Measurements from ENCODE around the gene MSN. TPM values are rescaled to one million over a fixed set of nuclear protein-coding genes. Genes with fewer than 3 reads are reported as not detected.
"Not testable (repeated sequence)": the region's sequence is repeated elsewhere in the genome, so short reads cannot be mapped to it uniquely, and the experiment has no call there.

Gene MSN
- total RNA-seq (2014; rRNA removed; shearing (Covaris generic)) = 87.3 and 122 TPM in 2 replicates

DNA sequence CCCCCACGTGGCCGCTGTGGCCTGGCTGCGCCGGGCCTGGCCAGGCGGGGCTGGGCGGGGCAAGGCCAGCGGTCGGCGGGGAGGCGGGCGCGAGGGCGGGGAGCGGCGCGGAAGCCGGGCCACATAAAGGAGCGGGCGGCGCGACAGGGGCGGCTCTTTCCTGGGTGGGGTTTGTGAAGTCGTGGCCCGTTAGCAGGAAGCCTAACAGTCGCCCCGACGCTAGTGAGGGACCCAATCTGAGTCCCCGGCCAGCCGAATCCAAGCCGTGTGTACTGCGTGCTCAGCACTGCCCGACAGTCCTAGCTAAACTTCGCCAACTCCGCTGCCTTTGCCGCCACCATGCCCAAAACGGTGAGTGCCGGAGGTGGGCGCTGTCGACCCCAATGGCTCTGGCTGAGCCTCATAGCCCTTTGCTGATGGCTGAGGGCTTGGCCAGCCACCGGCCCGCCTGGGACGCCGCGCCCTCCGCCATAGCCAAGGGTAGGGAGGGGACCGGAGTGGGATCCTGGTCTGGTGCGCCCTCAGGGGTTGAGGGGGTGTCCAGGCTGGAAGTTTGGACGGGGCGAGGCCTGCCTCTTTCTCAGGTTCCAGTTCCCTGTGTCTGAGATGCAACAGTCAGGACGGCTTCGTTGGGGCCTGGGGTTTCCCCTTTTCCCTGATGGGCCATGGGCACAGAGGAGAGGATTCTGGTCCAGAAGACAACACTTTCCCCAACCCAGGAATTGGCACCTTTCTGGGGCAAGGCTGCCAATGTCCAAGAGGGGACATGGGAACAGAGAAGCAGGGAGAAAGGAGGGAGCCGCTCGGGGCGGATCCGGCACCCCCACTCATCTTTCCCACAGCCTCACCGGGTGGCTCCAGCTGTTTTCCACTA, at the start of gene MSN:
MSN (plus strand) TSS at position 152 of the 874 bp plus-strand sequence; CDS start at position 340, 188 bp downstream.
- in situ Hi-C loops (cut with HindIII; ENCODE audit: low sequenced_read_pairs) = no loop called here
- DNase-seq (ENCODE audit: low spot score) = no peak

DNA sequence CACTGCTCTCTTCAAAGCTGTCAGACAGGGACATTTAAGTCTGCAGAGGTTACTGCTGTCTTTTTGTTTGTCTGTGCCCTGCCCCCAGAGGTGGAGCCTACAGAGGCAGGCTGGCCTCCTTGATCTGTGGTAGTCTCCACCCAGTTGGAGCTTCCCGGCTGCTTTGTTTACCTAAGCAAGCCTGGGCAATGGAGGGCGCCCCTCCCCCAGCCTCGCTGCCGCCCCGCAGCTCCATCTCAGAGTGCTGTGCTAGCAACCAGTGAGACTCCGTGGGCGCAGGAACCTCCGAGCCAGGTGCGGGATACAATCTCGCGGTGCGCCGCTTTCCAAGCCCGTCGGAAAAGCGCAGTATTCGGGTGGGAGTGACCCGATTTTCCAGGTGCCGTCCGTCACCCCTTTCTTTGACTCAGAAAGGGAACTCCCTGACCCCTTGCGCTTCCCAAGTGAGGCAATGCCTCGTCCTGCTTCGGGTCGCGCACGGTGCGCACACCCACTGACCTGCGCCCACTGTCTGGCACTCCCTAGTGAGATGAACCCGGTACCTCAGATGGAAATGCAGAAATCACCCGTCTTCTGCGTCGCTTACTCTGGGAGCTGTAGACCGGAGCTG, 47.3 kb upstream of the MSN start:
- in situ Hi-C loops (cut with HindIII; ENCODE audit: low sequenced_read_pairs); DNase-seq (ENCODE audit: low spot score): not testable (repeated sequence)

DNA sequence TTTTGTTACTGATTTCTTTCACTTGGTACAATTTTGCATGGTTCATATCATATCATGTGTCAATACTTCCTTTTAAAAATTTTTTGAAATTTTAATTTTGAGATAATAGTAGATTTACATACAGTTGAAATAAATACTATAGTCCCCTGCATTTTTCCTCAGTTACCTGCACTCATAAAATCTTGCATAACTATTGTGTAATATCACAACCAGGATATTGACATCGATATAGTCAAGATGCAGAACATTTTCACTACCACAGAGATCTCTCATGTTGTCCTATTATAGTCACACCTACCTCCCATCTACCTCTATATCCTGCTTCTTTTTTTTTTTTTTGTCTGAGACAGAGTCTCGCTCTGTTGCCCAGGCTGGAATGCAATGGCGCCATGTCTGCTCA, 36.7 kb upstream of the MSN start:
- in situ Hi-C loops (cut with HindIII; ENCODE audit: low sequenced_read_pairs) = no loop called here
- no peak for DNase-seq (ENCODE audit: low spot score)

DNA sequence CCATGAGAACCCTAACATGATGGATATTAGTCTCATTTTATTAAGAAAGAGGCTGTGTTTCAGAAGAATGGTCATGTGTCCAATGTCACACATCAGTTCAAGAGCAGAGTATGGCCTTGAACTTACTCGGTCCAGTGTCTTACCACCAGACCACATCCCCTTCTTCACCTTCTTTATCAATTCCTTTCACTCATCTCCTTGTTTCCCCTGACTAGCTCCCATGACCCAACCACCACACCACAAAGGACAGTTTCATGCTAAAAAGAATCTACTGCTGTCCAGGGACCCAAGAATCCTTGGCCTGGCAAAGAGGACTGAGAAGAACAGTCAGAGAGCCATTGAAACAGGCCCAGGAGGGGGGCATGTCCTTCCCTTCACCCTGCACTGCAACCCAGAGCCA, 33.6 kb upstream of the MSN start:
- no peak for DNase-seq (ENCODE audit: low spot score)
- in situ Hi-C loops (cut with HindIII; ENCODE audit: low sequenced_read_pairs) = no loop called here

DNA sequence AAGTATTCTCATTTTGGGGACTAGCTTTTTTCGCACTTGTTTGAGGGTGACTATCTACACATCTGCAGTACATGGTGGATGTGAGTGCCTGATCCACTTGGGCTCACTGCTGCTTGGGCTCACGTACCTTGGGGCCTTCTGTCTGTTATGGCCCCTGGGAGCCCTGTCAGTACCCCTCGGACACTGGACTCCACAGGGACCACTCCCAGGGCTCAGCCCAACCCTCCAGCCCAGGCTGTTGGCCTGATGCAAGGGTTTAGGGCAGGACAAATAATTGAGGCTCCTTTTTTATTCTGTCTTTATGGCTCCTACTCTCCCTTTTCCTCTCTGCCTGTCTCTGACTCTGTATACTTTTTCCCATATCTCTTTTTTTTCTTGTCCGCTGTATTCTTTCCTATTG, 32.7 kb upstream of the MSN start:
- in situ Hi-C loops (cut with HindIII; ENCODE audit: low sequenced_read_pairs) = no loop called here

DNA sequence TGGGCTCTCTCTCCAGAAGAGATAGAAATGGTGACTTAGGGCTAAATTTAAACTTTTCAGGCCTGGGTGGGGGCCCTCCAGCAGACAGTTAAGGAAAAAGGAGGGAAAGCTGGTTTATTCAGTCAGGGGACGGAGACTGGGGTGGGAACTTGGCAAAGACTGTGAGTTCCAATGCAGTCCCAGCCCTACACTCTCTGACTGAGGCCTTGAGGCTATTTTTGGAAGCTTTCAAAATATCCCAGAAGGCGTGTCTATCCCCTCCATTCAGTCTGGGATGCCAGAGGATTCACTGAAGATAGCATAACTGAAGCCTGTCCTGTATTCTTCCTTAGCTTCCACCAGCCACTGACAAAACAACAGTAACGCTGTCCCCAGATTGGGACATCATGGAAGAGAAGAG, 32.1 kb upstream of the MSN start:
- in situ Hi-C loops (cut with HindIII; ENCODE audit: low sequenced_read_pairs) = no loop called here
- no peak for DNase-seq (ENCODE audit: low spot score)

More for the DNA sequence above, 32.7 kb upstream of the MSN start:
- DNase-seq (ENCODE audit: low spot score) = no peak

DNA sequence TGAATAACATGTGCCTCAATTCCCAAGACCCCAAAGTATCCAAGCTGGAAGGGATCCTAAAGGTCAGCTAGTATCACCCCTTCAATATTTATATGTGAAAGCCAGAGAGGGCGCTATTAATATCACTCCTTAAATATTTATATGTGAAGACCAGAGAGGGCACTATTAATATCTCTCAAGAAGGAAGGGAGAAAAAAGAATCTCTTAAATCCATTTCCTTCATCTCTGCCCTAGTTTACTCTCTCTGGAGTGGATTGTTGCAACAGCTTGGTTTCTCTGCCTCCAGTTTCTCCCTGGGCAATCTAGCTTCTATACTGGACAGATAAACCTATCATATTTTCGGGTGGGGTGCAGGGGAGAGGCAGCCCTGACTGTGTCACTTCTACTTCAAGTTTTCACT, 31.6 kb upstream of the MSN start:
- in situ Hi-C loops (cut with HindIII; ENCODE audit: low sequenced_read_pairs) = no loop called here
- DNase-seq (ENCODE audit: low spot score) = no peak

DNA sequence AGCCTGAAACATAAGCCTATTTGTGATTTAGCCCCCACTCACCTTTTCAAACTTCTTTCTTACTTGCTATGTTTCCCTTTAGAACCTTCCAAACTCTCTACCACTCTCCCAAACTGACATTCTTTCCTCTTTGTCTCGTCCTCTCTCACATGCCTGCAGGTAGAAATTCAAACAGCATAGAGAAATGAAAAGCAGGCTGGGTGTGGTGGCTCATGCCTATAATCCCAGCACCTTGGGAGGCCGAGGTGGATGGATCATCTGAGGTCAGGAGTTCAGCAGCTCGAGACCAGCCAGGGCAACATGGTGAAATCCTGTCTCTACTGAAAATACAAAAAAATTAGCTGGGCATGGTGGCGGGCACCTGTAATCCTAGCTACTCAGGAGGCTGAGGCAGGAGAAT, 31.2 kb upstream of the MSN start:
- in situ Hi-C loops (cut with HindIII; ENCODE audit: low sequenced_read_pairs); DNase-seq (ENCODE audit: low spot score): not testable (repeated sequence)

DNA sequence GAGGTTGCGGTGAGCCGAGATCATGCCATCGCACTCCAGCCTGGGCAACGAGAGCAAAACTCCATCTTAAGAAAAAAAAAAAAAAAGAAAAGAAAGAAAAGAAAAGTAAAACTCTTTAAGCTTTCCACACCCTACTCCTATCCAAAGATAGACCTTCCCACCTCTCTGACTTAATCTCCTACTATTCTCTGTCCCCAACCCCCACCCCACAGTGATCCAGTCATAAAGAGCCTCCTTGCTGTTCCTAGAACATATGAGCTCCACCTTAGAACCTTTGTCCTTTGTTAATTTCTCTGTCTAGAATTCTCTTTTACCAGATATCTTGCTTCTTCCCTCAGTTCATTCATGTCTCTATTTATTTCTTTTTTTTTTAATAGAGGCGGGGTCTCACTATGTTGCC, 30.1 kb upstream of the MSN start:
- in situ Hi-C loops (cut with HindIII; ENCODE audit: low sequenced_read_pairs) = no loop called here
- DNase-seq (ENCODE audit: low spot score) = no peak

DNA sequence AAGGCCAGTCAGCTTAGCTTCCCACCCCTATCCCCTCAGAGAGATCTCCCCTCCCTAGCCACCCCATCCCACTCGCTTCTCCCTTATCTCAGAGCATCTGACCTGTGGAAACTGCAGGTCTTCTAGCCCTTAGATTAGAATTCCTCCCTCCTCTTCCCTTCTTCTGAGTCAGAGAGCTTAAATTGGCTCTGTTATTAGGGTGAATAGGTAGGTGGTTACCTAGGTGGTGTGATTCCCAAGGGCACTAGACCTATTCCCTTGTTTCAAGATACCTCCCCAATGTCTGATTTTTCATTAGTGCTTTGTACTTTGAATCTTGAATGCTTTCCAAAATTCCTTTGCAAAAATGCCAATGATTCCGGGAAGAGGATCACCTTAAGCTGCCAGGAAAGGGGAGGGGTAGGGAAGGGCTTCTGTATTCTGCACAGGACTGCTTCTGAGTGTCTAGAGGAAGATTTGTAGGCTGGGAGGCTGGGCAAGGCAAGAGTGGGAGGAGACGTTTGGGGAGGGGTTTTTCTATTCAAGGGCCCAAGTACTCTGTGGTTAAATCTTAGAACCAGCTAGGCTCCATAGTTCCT, 24.5 kb upstream of the MSN start:
- in situ Hi-C loops (cut with HindIII; ENCODE audit: low sequenced_read_pairs) = no loop called here
- no peak for DNase-seq (ENCODE audit: low spot score)

DNA sequence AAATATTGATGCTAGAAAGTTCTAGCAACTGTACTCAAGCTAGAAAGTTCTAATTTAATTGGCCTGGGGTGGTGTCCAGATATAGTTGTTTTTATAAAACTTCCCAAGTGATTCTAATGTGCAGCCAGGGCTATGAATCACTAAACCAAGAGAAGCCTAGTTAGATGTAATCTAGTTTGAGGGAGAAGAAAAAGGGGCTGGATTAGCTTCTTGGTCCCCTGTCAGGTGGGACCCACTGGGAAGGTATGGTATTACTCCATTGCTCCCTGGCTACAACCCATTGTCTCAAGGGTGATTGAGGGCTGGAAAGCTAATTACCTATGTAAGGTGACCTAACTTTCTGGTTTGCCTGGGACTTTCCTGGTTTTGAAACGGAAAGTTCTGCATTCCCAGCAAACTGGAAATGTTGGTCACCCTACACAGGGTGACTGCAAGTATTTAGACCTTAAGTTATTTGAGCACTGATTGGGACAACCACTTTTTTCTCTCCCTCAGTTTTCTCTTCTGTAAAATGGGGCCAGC, 23.9 kb upstream of the MSN start:
- in situ Hi-C loops (cut with HindIII; ENCODE audit: low sequenced_read_pairs) = no loop called here
- no peak for DNase-seq (ENCODE audit: low spot score)

DNA sequence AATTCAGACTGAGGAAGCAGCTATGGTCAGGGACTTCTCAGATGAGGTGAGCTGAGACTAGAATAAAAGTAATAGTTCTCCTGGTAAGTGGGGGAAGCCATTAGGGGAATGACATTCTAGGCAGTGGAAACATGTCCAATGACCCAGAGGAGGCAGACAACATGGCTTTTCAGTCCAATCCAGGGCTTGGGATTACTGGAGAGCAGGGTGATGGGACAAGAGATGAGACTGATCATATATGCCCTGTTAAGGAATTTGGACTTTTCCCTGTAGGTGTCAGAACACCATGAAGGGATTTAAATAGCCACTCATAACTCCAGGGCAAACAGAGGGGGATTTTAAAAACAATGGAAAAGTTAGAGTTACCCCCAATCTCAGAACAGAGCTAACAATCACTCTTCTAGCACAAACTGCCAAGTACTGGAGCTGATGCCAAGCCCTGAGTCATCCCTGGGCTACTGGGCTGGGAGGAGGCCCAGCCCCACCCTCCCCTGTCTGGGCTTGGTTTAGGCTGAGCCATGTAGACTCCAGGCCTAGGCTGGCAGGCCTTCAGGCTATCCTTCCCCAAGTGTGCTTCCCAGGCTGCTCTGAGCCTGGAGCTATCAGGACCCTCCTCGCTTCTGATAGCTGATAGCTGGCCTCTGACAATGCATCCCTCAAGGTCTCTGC, 22.7 kb upstream of the MSN start:
- in situ Hi-C loops (cut with HindIII; ENCODE audit: low sequenced_read_pairs) = no loop called here
- DNase-seq (ENCODE audit: low spot score) = peak; percentile 14

DNA sequence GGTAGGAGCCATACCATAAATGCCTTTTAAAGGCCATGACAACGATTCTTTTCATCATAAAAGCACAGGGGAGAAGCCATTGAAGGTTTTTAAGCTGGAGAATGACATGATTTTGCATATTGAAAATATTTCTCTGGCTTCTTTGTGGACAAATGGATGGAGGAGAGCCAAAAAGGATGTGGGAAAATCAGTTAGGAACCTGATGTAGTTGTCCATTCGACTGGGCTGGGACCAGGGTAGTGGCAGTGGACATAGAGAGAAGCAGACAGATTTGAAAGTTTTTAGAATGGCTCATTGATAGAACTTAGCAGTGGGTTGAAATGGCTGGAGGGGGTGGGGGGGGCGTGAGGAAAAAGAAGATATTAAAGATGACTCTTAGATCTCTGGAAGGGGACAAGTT, 19.7 kb upstream of the MSN start:
- no peak for DNase-seq (ENCODE audit: low spot score)
- in situ Hi-C loops (cut with HindIII; ENCODE audit: low sequenced_read_pairs) = no loop called here

DNA sequence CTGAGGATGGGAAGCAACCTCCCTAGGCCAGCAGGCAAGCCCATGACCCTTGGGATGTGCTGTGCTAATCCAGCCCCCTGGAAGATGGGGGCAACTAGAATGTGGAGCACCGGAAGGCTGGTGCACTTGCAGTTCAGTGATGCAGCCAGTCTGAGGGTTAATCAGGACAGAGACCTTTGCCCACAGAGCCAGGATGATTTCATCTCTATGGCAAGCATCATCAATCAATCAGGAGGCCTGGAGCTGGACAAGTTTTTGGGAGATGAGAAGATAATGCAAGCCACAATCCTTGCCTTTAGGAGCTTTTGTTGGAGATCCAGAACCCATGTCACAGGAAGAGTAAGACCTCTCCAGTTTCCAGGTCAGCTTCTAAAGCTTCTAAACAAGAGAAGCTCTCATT, 15.4 kb upstream of the MSN start:
- in situ Hi-C loops (cut with HindIII; ENCODE audit: low sequenced_read_pairs) = no loop called here
- no peak for DNase-seq (ENCODE audit: low spot score)

DNA sequence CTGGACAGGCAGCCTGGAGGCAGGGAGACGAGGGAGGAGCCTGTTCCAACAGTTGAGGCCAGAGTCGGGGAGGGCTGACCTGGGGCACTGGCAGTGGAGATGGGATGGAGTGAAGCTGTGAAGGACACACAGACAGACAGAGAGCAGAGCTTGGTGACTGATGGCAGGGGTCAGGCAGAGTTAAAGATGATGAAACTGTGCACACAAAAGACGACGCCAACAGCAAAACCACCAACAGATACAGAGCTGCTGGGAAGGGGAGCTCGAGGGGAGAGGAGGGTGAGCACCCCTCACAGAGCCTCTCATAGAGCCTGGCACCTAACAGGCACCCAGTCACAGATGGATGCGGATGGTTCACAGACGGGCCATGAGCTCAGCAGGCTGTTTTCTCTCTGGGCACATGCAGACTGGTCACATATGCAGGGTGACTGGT, 10.4 kb upstream of the MSN start:
- DNase-seq (ENCODE audit: low spot score); in situ Hi-C loops (cut with HindIII; ENCODE audit: low sequenced_read_pairs): not testable (repeated sequence)

DNA sequence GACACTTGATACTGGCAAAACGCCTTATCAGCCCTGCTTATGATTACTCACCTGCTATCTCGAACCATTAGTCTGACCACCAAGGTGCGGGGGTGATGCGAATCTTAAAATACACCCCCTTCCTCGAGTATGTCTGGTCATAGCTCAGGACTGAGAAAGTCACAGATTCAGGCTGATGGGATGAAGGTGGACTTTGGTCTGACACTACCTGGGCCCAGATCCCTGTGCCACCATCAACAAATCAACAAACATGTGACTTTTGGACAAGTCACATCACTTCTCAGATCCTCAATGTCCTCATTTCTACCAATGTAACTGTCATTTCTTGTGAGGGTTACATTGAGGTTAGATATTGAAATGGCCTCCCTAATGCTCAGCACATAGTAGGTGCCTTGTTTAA, 9.8 kb upstream of the MSN start:
- DNase-seq (ENCODE audit: low spot score) = no peak
- in situ Hi-C loops (cut with HindIII; ENCODE audit: low sequenced_read_pairs) = no loop called here

DNA sequence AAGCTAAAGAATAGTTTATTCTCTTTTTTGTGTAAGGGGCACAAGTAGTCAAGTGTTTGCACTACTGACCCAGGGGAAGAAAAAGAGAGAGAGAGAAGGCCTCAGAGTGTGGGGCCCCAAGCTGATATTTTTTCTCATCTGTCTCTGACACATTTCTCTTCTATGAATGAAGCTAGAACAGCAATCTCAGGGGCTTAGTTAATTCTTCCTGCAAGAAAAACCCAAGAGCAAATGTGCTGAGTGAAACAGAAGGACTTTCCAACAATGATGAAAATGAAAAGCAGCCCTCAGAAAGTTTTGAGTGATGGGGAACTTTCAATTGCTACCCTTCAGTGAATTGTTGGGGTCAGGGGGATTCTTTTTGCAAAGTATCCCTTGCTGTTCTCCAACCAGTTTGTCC, 9.2 kb upstream of the MSN start:
- DNase-seq (ENCODE audit: low spot score) = no peak
- in situ Hi-C loops (cut with HindIII; ENCODE audit: low sequenced_read_pairs) = no loop called here

DNA sequence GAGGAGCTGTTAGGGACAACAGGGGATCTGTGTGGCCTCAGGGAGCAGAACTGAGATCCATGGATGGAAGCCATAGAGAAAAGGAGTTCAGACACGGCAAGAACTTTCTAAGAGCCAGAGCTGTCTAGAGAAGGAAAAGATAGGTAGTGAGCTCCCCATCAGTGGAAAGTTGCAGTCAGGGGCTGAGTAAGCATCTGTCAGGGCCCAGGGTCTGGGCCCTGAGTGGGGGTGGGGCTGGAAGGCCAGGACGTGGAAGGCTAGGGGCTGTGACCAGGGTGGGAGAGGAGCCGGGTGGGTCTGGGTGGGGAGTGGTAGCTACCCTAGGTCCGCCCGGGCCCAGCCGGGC, 324 bp upstream of the MSN start:
- DNase-seq (ENCODE audit: low spot score) = no peak
- in situ Hi-C loops (cut with HindIII; ENCODE audit: low sequenced_read_pairs) = no loop called here

DNA sequence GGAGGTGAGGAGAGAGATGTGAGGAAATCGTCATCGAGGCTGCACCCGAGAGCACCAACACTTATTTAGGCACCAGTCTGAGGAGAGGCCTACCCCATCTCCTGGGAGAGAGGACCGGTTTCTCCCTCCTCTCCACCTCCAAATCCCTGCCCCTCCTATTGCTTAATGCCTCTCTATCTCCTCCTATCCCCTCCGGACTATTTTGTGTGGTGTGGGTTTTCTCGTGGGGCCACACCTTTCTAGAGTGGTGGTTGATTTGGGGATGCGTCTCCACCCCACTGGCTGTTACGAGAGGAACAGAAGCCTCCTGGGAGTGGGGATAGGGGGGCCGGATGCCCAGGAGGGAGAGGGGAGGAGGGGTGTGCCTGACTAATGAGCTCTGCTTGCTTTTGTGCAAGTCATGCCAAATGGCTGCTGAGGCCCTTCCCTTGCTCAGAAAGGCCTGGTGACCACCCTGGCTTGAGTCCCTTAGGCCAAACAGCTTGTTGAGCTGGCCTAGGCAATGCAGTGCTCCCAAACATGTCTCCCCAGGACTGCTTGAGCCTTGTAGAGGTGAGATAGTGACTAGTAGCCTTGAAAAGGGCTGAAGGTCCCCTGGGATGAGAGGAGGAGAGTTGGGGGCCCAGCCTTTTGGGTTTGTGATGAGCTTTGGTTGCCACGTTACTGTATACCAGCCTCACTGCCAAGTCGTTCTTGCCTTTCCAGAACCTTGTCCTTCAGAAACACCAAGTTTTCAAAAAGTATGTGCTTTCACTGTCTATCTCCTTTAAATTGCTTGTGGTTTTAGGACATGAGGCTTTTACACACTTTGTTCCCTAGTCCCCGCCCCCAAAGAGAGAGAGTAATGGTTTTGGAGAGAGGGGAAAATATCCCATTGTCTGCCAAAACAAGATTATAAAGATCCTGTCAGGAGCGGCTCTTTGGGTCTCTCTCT, 1.2 kb downstream of the MSN start:
- in situ Hi-C loops (cut with HindIII; ENCODE audit: low sequenced_read_pairs) = no loop called here
- peak; percentile 17 for DNase-seq (ENCODE audit: low spot score)
